Chondrocyte (in vitro differentiated cells): ENCODE data around the gene C6orf132. TPM values are rescaled to one million over a fixed set of nuclear protein-coding genes. Genes with fewer than 3 reads are reported as not detected.

Experiments used
- DNase-seq: peaks from one replicate; pipeline ENCODE4 v3.0.0; 2021; ENCODE audit warnings: mixed read lengths, low spot score
- H3K27ac Mint-ChIP-seq: one replicate; pipeline ENCODE4 v1.8.0; 2021; ENCODE audit warnings: mild to moderate bottlenecking, moderate library complexity, mixed read lengths; ENCODE audit not compliant: unreplicated experiment
- H3K27me3 Mint-ChIP-seq: 2 replicates; pipeline ENCODE4 v1.8.0; 2021; ENCODE audit warnings: low read depth, mixed read lengths
- H3K36me3 Mint-ChIP-seq: 2 replicates; pipeline ENCODE4 v1.8.0; 2021; ENCODE audit warnings: low read depth, mixed read lengths
- H3K4me1 Mint-ChIP-seq: 2 replicates; pipeline ENCODE4 v1.8.0; 2021; ENCODE audit warnings: low read depth, mild to moderate bottlenecking, mixed read lengths
- H3K4me3 Mint-ChIP-seq: one replicate; pipeline ENCODE4 v1.8.0; 2021; ENCODE audit warnings: mild to moderate bottlenecking, moderate library complexity, mixed read lengths; ENCODE audit not compliant: unreplicated experiment
- H3K9me3 Mint-ChIP-seq: 2 replicates; pipeline ENCODE4 v1.8.0; 2021; ENCODE audit warnings: low read depth, mixed read lengths
- total RNA-seq: library from RNA; stranded (reverse); gene quantifications from 3 replicates; pipeline ENCODE4 v1.2.1, GENCODE V29; 2021
- TF ChIP-seq, protein P1 (sequence below): fragments of 200-600 bp; sonication (generic); IDR thresholded peaks from 2 replicates; pipeline ENCODE4 v1.5.0; 2021; ENCODE audit warnings: antibody characterized with exemption, mild to moderate bottlenecking, moderate library complexity

The C6orf132 gene
- total RNA-seq, 1 donor from 2014 or later, result 5.8 TPM

DNA sequence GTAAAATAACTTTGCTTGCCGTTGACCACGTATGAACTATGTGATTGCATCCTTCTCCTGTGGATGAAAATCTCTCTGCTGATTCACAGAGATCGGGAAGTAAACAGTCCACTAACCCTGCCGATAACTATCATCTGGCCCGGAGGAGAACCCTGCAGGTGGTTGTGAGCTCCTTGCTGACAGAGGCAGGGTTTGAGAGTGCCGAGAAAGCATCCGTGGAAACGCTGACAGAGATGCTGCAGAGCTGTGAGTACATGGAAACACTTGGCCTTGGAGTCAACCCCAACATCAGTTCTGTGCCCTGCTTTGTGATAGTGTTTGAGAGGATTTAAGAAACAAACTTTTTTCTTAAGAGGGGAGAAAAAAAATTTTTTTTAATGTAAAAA, 91.2 kb downstream of the C6orf132 start:
- no peak for DNase-seq
- no peaks in the 10 kb centered on the region for H3K9me3 Mint-ChIP-seq
- peak overlapping the region; percentile 96 for H3K4me3 Mint-ChIP-seq
- H3K36me3 Mint-ChIP-seq, result peaks cover 12% of the 10 kb centered on the region
- TF ChIP-seq, protein P1, sequence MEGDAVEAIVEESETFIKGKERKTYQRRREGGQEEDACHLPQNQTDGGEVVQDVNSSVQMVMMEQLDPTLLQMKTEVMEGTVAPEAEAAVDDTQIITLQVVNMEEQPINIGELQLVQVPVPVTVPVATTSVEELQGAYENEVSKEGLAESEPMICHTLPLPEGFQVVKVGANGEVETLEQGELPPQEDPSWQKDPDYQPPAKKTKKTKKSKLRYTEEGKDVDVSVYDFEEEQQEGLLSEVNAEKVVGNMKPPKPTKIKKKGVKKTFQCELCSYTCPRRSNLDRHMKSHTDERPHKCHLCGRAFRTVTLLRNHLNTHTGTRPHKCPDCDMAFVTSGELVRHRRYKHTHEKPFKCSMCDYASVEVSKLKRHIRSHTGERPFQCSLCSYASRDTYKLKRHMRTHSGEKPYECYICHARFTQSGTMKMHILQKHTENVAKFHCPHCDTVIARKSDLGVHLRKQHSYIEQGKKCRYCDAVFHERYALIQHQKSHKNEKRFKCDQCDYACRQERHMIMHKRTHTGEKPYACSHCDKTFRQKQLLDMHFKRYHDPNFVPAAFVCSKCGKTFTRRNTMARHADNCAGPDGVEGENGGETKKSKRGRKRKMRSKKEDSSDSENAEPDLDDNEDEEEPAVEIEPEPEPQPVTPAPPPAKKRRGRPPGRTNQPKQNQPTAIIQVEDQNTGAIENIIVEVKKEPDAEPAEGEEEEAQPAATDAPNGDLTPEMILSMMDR, result no peak
- peaks cover 41% of the 10 kb centered on the region for H3K4me1 Mint-ChIP-seq
- no peaks in the 10 kb centered on the region for H3K27me3 Mint-ChIP-seq
- peak overlapping the region; percentile 64 for H3K27ac Mint-ChIP-seq

Other genes with a start within 250 kb of the C6orf132 start
- 3.4 to 5.2 TPM (median 3.5 TPM) in 3 replicates for gene USP49, start 247.2 kb downstream of the C6orf132 start, total RNA-seq
- gene MED20, start 221.5 kb downstream of the C6orf132 start, total RNA-seq, result 19.9 to 23.4 TPM (median 21.7 TPM) in 3 replicates
- 17.4 to 20.7 TPM (median 19.7 TPM) in 3 replicates for gene BYSL, start 221.1 kb downstream of the C6orf132 start, total RNA-seq
- 47.4 to 56.3 TPM (median 52.9 TPM) in 3 replicates for gene CCND3, start 200.8 kb downstream of the C6orf132 start, total RNA-seq
- gene TAF8, start 92.1 kb downstream of the C6orf132 start, total RNA-seq, result 17.0 to 20.4 TPM (median 17.2 TPM) in 3 replicates
- gene GUCA1A, start 30.7 kb upstream of the C6orf132 start, total RNA-seq, result 0.38 TPM in 1 of 3 replicates, not detected in the others
- 0.54 to 1.1 TPM (median 0.77 TPM) in 3 replicates for gene GUCA1B, start 52.3 kb upstream of the C6orf132 start, total RNA-seq
- gene MRPS10, start 75.2 kb upstream of the C6orf132 start, total RNA-seq, result 26.9 to 31.7 TPM (median 28.8 TPM) in 3 replicates